Osteoblast (primary cell): ENCODE measurements around the gene SEMA6B. TPM values are rescaled to one million over a fixed set of nuclear protein-coding genes. Genes with fewer than 3 reads are reported as not detected.

Source experiments
- DNase-seq: peaks from one replicate; pipeline ENCODE4 v3.0.0; 2011; ENCODE audit warnings: low spot score, mixed read lengths; ENCODE audit not compliant: insufficient read length; ENCODE audit errors: missing footprints
- H2AFZ ChIP-seq: 2 replicates; pipeline ENCODE4 v1.6.0; 2011; ENCODE audit warnings: mild to moderate bottlenecking, low read length
- H3K27ac ChIP-seq: 2 replicates; pipeline ENCODE4 v1.5.1; 2011; ENCODE audit warnings: mild to moderate bottlenecking, low read depth, low read length, moderate library complexity
- H3K27me3 ChIP-seq: 2 replicates; pipeline ENCODE4 v1.6.0; 2012; ENCODE audit warnings: mild to moderate bottlenecking, control low read depth, inconsistent platforms, low read length, moderate library complexity; ENCODE audit not compliant: insufficient read depth
- H3K36me3 ChIP-seq: 2 replicates; pipeline ENCODE4 v1.5.1; 2011; ENCODE audit warnings: mild to moderate bottlenecking, low read length, control low read depth, moderate library complexity; ENCODE audit not compliant: insufficient read depth
- H3K4me1 ChIP-seq: 2 replicates; pipeline ENCODE4 v1.5.1; 2011; ENCODE audit warnings: mild to moderate bottlenecking, low read length, control low read depth, moderate library complexity; ENCODE audit not compliant: insufficient read depth
- H3K4me2 ChIP-seq: 2 replicates; pipeline ENCODE4 v1.6.0; 2011; ENCODE audit warnings: mild to moderate bottlenecking, low read length; ENCODE audit not compliant: insufficient read depth
- H3K4me3 ChIP-seq: fragments of 200-600 bp; sonication (generic); 3 replicates; pipeline ENCODE4 v1.5.1; 2012; ENCODE audit warnings: mild to moderate bottlenecking, low read length, inconsistent platforms; ENCODE audit not compliant: insufficient read depth
- H3K79me2 ChIP-seq: 2 replicates; pipeline ENCODE4 v1.6.0; 2012; ENCODE audit warnings: mild to moderate bottlenecking, low read length, control low read depth, inconsistent platforms; ENCODE audit not compliant: insufficient read depth
- H3K9me3 ChIP-seq: 2 replicates; pipeline ENCODE4 v1.5.1; 2011; ENCODE audit warnings: low read depth, low read length, control low read depth
- H4K20me1 ChIP-seq: 2 replicates; pipeline ENCODE4 v1.6.0; 2012; ENCODE audit warnings: mild to moderate bottlenecking, low read length, control low read depth; ENCODE audit not compliant: insufficient read depth
- total RNA-seq: library from RNA; depleted of rRNA; stranded (reverse); fragments of >200 nt; gene quantifications from 2 replicates; pipeline ENCODE4 v1.2.3, GENCODE V29; 2012
- TF ChIP-seq, protein P1 (sequence below): IDR thresholded peaks from 2 replicates; pipeline ENCODE4 v1.5.1; 2011; ENCODE audit warnings: mild to moderate bottlenecking, low read depth, low read length, moderate library complexity; ENCODE audit errors: extremely low read depth

The SEMA6B gene
- total RNA-seq, 1 donor: 0.36 TPM

GRCh38 chr19:4521888-4522242, 37.6 kb downstream of the SEMA6B start:
- no peak overlapping the region for H3K27ac ChIP-seq
- no peak overlapping the region for H3K4me2 ChIP-seq
- no peak overlapping the region for H2AFZ ChIP-seq
- TF ChIP-seq, protein P1, sequence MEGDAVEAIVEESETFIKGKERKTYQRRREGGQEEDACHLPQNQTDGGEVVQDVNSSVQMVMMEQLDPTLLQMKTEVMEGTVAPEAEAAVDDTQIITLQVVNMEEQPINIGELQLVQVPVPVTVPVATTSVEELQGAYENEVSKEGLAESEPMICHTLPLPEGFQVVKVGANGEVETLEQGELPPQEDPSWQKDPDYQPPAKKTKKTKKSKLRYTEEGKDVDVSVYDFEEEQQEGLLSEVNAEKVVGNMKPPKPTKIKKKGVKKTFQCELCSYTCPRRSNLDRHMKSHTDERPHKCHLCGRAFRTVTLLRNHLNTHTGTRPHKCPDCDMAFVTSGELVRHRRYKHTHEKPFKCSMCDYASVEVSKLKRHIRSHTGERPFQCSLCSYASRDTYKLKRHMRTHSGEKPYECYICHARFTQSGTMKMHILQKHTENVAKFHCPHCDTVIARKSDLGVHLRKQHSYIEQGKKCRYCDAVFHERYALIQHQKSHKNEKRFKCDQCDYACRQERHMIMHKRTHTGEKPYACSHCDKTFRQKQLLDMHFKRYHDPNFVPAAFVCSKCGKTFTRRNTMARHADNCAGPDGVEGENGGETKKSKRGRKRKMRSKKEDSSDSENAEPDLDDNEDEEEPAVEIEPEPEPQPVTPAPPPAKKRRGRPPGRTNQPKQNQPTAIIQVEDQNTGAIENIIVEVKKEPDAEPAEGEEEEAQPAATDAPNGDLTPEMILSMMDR: no peak
- H3K9me3 ChIP-seq: no peaks in the 10 kb centered on the region
- peaks cover 7% of the 10 kb centered on the region for H3K4me1 ChIP-seq
- no peak overlapping the region for H3K4me3 ChIP-seq
- no peak for DNase-seq
- no peaks in the 10 kb centered on the region for H3K36me3 ChIP-seq
- no peaks in the 10 kb centered on the region for H3K79me2 ChIP-seq
- peaks cover 17% of the 10 kb centered on the region for H3K27me3 ChIP-seq
- no peaks in the 10 kb centered on the region for H4K20me1 ChIP-seq

GRCh38 chr19:4521170-4521887, 38.2 kb downstream of the SEMA6B start:
- H3K36me3 ChIP-seq: no peaks in the 10 kb centered on the region
- H2AFZ ChIP-seq: no peak overlapping the region
- peaks cover 7% of the 10 kb centered on the region for H3K4me1 ChIP-seq
- no peaks in the 10 kb centered on the region for H4K20me1 ChIP-seq
- no peak overlapping the region for H3K27ac ChIP-seq
- H3K4me3 ChIP-seq: no peak overlapping the region
- no peaks in the 10 kb centered on the region for H3K79me2 ChIP-seq
- H3K4me2 ChIP-seq: no peak overlapping the region
- TF ChIP-seq, protein P1: no peak
- H3K9me3 ChIP-seq: no peaks in the 10 kb centered on the region
- DNase-seq: no peak
- H3K27me3 ChIP-seq: peaks cover 17% of the 10 kb centered on the region

- TF ChIP-seq, protein P1: no peak
- Histone ChIP-seq H3K27me3 (peaks cover 20% of the 10 kb centered on the region), H2AFZ (peak overlapping the region; percentile 29), H3K4me3 (no peak overlapping the region), H3K79me2 (no peaks in the 10 kb centered on the region), H3K27ac (no peak overlapping the region), H3K9me3 (no peaks in the 10 kb centered on the region), H3K4me1 (peaks cover 7% of the 10 kb centered on the region), H4K20me1 (no peaks in the 10 kb centered on the region), H3K36me3 (no peaks in the 10 kb centered on the region), H3K4me2 (no peak overlapping the region)
- peak; percentile 92 for DNase-seq
Measured at GRCh38 chr19:4519521-4520277, 39.8 kb downstream of the SEMA6B start.

DNA sequence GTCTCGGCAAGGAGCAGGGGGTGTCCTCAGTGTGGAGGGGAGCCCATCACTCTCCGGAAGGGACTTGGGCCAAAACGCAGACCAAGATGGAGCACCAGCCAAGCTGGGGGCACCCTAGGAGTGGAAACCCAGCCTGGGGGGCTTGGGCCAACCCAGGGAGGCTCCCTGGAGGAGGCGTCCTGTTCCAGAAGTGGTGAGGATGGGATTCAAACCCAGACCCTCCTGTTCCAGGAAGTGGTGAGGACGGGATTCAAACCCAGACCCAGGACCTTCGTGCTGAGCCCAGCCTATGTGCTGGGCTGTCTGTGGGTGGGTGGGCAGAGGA, 40.4 kb downstream of the SEMA6B start:
- TF ChIP-seq, protein P1: no peak
- no peaks in the 10 kb centered on the region for H3K79me2 ChIP-seq
- no peak overlapping the region for H3K4me2 ChIP-seq
- no peak overlapping the region for H3K4me3 ChIP-seq
- no peaks in the 10 kb centered on the region for H4K20me1 ChIP-seq
- H3K27me3 ChIP-seq: peaks cover 20% of the 10 kb centered on the region
- H3K4me1 ChIP-seq: peaks cover 7% of the 10 kb centered on the region
- H2AFZ ChIP-seq: no peak overlapping the region
- H3K9me3 ChIP-seq: no peaks in the 10 kb centered on the region
- DNase-seq: no peak
- H3K27ac ChIP-seq: no peak overlapping the region
- H3K36me3 ChIP-seq: no peaks in the 10 kb centered on the region
